Nephron progenitor cell (in vitro differentiated cells): ENCODE data around the gene ZNF74.
A peak's percentile ranks its signal among the peaks of the same experiment; 100 is the strongest.

Source experiments
- DNase-seq: peaks from one replicate; pipeline ENCODE4 v3.0.0; 2021
- H3K27ac Mint-ChIP-seq: 2 replicates; pipeline ENCODE4 v1.8.0; 2021; ENCODE audit warnings: mild to moderate bottlenecking, moderate library complexity, mixed read lengths
- H3K27me3 Mint-ChIP-seq: 2 replicates; pipeline ENCODE4 v1.8.0; 2021; ENCODE audit warnings: mild to moderate bottlenecking, low read depth, mixed read lengths; ENCODE audit not compliant: poor library complexity
- H3K36me3 Mint-ChIP-seq: 2 replicates; pipeline ENCODE4 v1.8.0; 2021; ENCODE audit warnings: low read depth, mixed read lengths
- H3K4me1 Mint-ChIP-seq: 2 replicates; pipeline ENCODE4 v1.8.0; 2021; ENCODE audit warnings: mixed read lengths
- H3K4me3 Mint-ChIP-seq: 2 replicates; pipeline ENCODE4 v1.8.0; 2021; ENCODE audit warnings: mild to moderate bottlenecking, moderate library complexity, mixed read lengths
- H3K9me3 Mint-ChIP-seq: 2 replicates; pipeline ENCODE4 v1.8.0; 2021; ENCODE audit warnings: mild to moderate bottlenecking, moderate library complexity, mixed read lengths
- CTCF ChIP-seq: fragments of 200-600 bp; sonication (generic); IDR thresholded peaks from 2 replicates; pipeline ENCODE4 v1.5.0; 2021; ENCODE audit warnings: antibody characterized with exemption

The ZNF74 gene

GRCh38 chr22:20433686-20434241 lies 39.8 kb downstream of the ZNF74 start:
- no peak overlapping the region for H3K4me3 Mint-ChIP-seq
- TF ChIP-seq CTCF = no peak
- peaks cover 8% of the 10 kb centered on the region for H3K36me3 Mint-ChIP-seq

GRCh38 chr22:20434264-20434751 lies 40.4 kb downstream of the ZNF74 start:
- no peaks in the 10 kb centered on the region for H3K9me3 Mint-ChIP-seq
- H3K27me3 Mint-ChIP-seq = peaks cover 87% of the 10 kb centered on the region
- H3K36me3 Mint-ChIP-seq = peaks cover 4% of the 10 kb centered on the region
- no peak overlapping the region for H3K27ac Mint-ChIP-seq
- no peak overlapping the region for H3K4me3 Mint-ChIP-seq
- no peak for DNase-seq
- no peak for TF ChIP-seq CTCF
- peaks cover 33% of the 10 kb centered on the region for H3K4me1 Mint-ChIP-seq

More at GRCh38 chr22:20433686-20434241, 39.8 kb downstream of the ZNF74 start:
- peaks cover 87% of the 10 kb centered on the region for H3K27me3 Mint-ChIP-seq
- H3K9me3 Mint-ChIP-seq = no peaks in the 10 kb centered on the region
- H3K4me1 Mint-ChIP-seq = peaks cover 36% of the 10 kb centered on the region
- DNase-seq = no peak
- H3K27ac Mint-ChIP-seq = no peak overlapping the region

GRCh38 chr22:20434773-20435172 lies 40.8 kb downstream of the ZNF74 start:
- DNase-seq = no peak
- no peak overlapping the region for H3K27ac Mint-ChIP-seq
- no peak for TF ChIP-seq CTCF
- no peaks in the 10 kb centered on the region for H3K9me3 Mint-ChIP-seq
- peaks cover 4% of the 10 kb centered on the region for H3K36me3 Mint-ChIP-seq
- peak overlapping the region; percentile 44 for H3K4me3 Mint-ChIP-seq
- H3K4me1 Mint-ChIP-seq = peaks cover 36% of the 10 kb centered on the region
- H3K27me3 Mint-ChIP-seq = peaks cover 86% of the 10 kb centered on the region

GRCh38 chr22:20435436-20436306 lies 41.7 kb downstream of the ZNF74 start:
- Mint-ChIP-seq H3K9me3 (no peaks in the 10 kb centered on the region), H3K36me3 (peaks cover 4% of the 10 kb centered on the region), H3K27ac (no peak overlapping the region), H3K4me1 (peaks cover 36% of the 10 kb centered on the region), H3K27me3 (peaks cover 84% of the 10 kb centered on the region), H3K4me3 (peak overlapping the region; percentile 56)
- no peak for DNase-seq
- no peak for TF ChIP-seq CTCF

- peaks cover 81% of the 10 kb centered on the region for H3K27me3 Mint-ChIP-seq
- TF ChIP-seq CTCF = no peak
- peak overlapping the region; percentile 87 for H3K4me3 Mint-ChIP-seq
- DNase-seq = peak; percentile 85
- H3K36me3 Mint-ChIP-seq = peaks cover 4% of the 10 kb centered on the region
- H3K4me1 Mint-ChIP-seq = peaks cover 36% of the 10 kb centered on the region
- H3K9me3 Mint-ChIP-seq = no peaks in the 10 kb centered on the region
- H3K27ac Mint-ChIP-seq = no peak overlapping the region
These were observed 42.4 kb downstream of the ZNF74 start for GRCh38 chr22:20436307-20436767.
